Central memory CD8-positive, alpha-beta T cell (primary cell): Measurements from ENCODE around the gene WFDC10B.
"Not testable (repeated sequence)": the region's sequence is repeated elsewhere in the genome, so short reads cannot be mapped to it uniquely, and the experiment has no call there.

Source experiments
- ATAC-seq: fragments of 150-1000 bp; cut with Tn5 transposase; replicated peaks from 2 replicates; pipeline ENCODE4 v1.10.0; 2022; ENCODE audit warnings: mild to moderate bottlenecking, moderate FRiP score, moderate number of reproducible peaks; ENCODE audit not compliant: poor library complexity, severe bottlenecking; ENCODE audit errors: extremely low read depth
- DNase-seq, 2 donors: peaks; one replicate each; pipeline ENCODE4 v3.0.0; 2021; ENCODE audit warnings: low spot score in 2 of 2
- H3K27ac Mint-ChIP-seq: one replicate; pipeline ENCODE4 v1.8.0; 2022; ENCODE audit warnings: low read depth, mild to moderate bottlenecking, moderate library complexity, mixed read lengths
- H3K27me3 Mint-ChIP-seq: one replicate; pipeline ENCODE4 v1.8.0; 2022; ENCODE audit warnings: mixed read lengths
- H3K36me3 Mint-ChIP-seq: one replicate; pipeline ENCODE4 v1.8.0; 2022; ENCODE audit warnings: mild to moderate bottlenecking, moderate library complexity, mixed read lengths; ENCODE audit not compliant: insufficient read depth
- H3K4me1 Mint-ChIP-seq: one replicate; pipeline ENCODE4 v1.8.0; 2022; ENCODE audit warnings: mixed read lengths
- H3K4me3 Mint-ChIP-seq: one replicate; pipeline ENCODE4 v1.8.0; 2022; ENCODE audit warnings: mild to moderate bottlenecking, moderate library complexity, mixed read lengths
- H3K9me3 Mint-ChIP-seq: one replicate; pipeline ENCODE4 v1.8.0; 2022; ENCODE audit warnings: mixed read lengths

Gene WFDC10B

DNA sequence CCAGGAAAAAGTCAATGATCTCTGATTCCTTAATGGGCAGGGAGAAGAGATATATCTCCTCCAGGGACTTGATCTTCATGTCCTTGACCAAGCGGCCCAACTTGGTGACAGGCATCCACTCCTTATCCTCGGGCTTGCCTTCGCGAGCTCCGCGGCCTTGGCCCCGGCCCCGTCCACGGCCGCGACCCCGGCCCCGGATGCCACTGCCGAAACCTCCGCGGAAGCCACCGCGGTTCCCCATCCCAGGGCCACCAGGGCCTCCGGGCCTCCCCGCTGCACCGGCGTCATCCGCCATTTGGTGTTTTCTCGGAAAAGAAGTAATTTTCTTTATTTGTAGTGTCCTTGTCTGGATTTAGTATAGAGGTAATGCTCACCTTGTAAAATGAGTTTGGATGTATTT lies 63.7 kb downstream of the WFDC10B start:
- peaks cover 44% of the 10 kb centered on the region for H3K27me3 Mint-ChIP-seq
- not testable (repeated sequence) for H3K27ac Mint-ChIP-seq, ATAC-seq, H3K36me3 Mint-ChIP-seq, DNase-seq, H3K9me3 Mint-ChIP-seq, H3K4me1 Mint-ChIP-seq, H3K4me3 Mint-ChIP-seq

DNA sequence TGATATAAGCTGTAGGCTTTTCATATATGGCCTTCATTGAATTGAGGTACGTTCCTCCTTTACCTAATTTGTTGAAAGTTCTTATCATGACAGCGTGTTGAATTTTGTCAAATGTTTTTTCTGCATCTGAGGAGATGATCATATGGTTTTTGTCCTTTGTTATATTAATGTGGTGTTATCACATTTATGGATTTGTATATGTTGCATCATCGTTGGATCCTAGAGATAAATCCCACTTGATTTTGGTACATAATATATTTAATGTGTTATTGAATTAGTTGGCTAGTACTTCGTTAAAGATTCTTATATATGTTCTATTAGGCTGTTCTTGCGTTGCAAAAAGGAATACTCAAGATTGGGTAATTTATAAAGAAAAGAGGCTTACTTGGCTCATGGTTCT lies 65.1 kb downstream of the WFDC10B start:
- no peaks in the 10 kb centered on the region for H3K9me3 Mint-ChIP-seq
- no peak overlapping the region for H3K27ac Mint-ChIP-seq
- H3K27me3 Mint-ChIP-seq, result peaks cover 41% of the 10 kb centered on the region
- ATAC-seq (no peak), DNase-seq (no peak)
- H3K4me1 Mint-ChIP-seq, result no peaks in the 10 kb centered on the region
- no peak overlapping the region for H3K4me3 Mint-ChIP-seq
- no peaks in the 10 kb centered on the region for H3K36me3 Mint-ChIP-seq

DNA sequence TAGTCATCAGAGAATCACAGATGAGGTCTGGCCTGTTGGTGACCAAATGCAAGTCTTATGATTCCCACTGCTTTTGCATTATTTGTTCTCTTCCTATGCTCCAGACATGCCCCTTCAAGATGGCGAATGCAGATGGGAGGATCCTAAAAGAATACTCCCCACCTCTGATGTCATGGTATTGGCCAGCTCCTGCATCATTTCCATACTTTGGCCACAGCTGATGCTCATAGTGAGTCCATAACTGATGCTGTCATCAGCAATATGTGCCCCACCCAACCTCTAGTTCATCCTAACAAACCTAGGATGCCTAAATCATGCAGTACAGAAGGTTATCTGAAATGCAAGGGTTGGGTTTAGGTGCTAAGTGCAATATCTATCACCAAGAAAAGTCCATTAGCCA lies 68.3 kb downstream of the WFDC10B start:
- no peak overlapping the region for H3K4me3 Mint-ChIP-seq
- H3K27me3 Mint-ChIP-seq, result peaks cover 35% of the 10 kb centered on the region
- DNase-seq (no peak), ATAC-seq (no peak)
- no peaks in the 10 kb centered on the region for H3K4me1 Mint-ChIP-seq
- H3K9me3 Mint-ChIP-seq, result no peaks in the 10 kb centered on the region
- H3K36me3 Mint-ChIP-seq, result no peaks in the 10 kb centered on the region
- H3K27ac Mint-ChIP-seq, result no peak overlapping the region
